Measurements from ENCODE around the gene MBD2. TPM values are rescaled to one million over a fixed set of nuclear protein-coding genes. Genes with fewer than 3 reads are reported as not detected.

MBD2 gene
- total and polyA plus RNA-seq, 2 of the 8 experiments (the other 6 are each of a cell fraction or from before 2014, with no cell fraction given) = 36.2 to 52.7 TPM

DNA sequence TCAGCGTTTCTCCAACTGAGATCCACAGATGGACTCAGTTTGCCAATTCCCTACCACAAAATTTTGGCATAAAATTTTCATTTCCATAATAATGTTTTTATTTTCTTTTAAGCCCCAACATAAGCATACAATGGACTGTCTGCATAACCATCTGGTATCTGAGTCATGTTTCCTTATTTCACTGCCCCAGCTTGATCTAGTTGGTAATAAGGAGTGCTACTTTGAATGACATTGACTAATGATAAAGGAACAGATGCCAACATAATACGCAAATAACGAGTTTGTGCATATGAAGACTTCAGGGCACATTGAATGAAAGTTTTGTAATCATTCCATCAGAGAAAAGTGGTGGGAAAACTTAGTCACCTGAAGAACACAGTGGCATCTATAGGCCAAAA, 8.8 kb upstream of the MBD2 start:
- no peak overlapping the region for H3K9ac ChIP-seq (replicated peaks in 1 of 4; ENCODE audit: extremely low read depth in 1 of 4, low read depth in 3 of 4, low read length in 3 of 4)
- no peak overlapping the region for H2BK5ac ChIP-seq (ENCODE audit: low read depth, low read length)
- H2AK5ac ChIP-seq (ENCODE audit: low read depth, low read length) = no peak overlapping the region
- no peak overlapping the region for H4K5ac ChIP-seq (ENCODE audit: insufficient read length, low read depth, low read length)
- H2BK15ac ChIP-seq (ENCODE audit: low read length) = no peak overlapping the region
- no peak for TF ChIP-seq KDM4A (IDR thresholded peaks at IDR 0.05; ENCODE audit: low read depth, low read length, severe bottlenecking)
- TF ChIP-seq SIRT6 (IDR thresholded peaks at IDR 0.05; ENCODE audit: low read length) = no peak
- TF ChIP-seq EP300 (IDR thresholded peaks at IDR 0.05; ENCODE audit: borderline replicate concordance in 1 of 2, low read depth in 2 of 2, low read length in 2 of 2) = no peak
- TF ChIP-seq SUZ12 (IDR thresholded peaks at IDR 0.05; ENCODE audit: low read length) = no peak
- no peak for TF ChIP-seq GTF2F1 (IDR thresholded peaks at IDR 0.05; ENCODE audit: borderline replicate concordance, low read depth, low read length)
- no peak overlapping the region for H3K23ac ChIP-seq (ENCODE audit: insufficient read length)
- H2BK12ac ChIP-seq (ENCODE audit: low read depth, low read length) = no peak overlapping the region
- FAIRE-seq (no peak), DNase-seq (ENCODE audit: low read depth in 1 of 2, low spot score in 2 of 2) (no peak)
- no peak overlapping the region for H2BK20ac ChIP-seq (ENCODE audit: low read length)
- no peaks in the 10 kb centered on the region for H4K20me1 ChIP-seq (replicated peaks in 1 of 2; ENCODE audit: control insufficient read depth in 1 of 2, insufficient read depth in 2 of 2, low read length in 2 of 2)
- no peak overlapping the region for H3K27ac ChIP-seq (ENCODE audit: low read depth, low read length)
- H3K79me1 ChIP-seq (ENCODE audit: low read depth, low read length) = no peaks in the 10 kb centered on the region
- no peak overlapping the region for H3K4me3 ChIP-seq (ENCODE audit: extremely low read depth in 1 of 4, insufficient read depth in 2 of 4, low read depth in 3 of 4, low read length in 4 of 4)
- CTCF ChIA-PET (ENCODE audit: partially characterized antibody) = interaction anchor here (1.0 to 2.0 kb wide), 4 partner anchors 10 to 45 kb away, joined by 3 to 8 read pairs (median 4); no protein-coding TSS in a partner anchor
- H3K36me3 ChIP-seq (ENCODE audit: control insufficient read depth in 2 of 4, insufficient read depth in 4 of 4, low read length in 3 of 4) = no peaks in the 10 kb centered on the region
- H4K91ac ChIP-seq (replicated peaks; ENCODE audit: insufficient read length, low read length) = no peak overlapping the region
- H3K4me2 ChIP-seq (ENCODE audit: insufficient read depth in 1 of 2, low read depth in 2 of 2, low read length in 2 of 2) = no peak overlapping the region
- H4K8ac ChIP-seq (ENCODE audit: extremely low read depth, insufficient read depth, low read length) = no peak overlapping the region
- H3K56ac ChIP-seq (replicated peaks; ENCODE audit: insufficient read length, low read depth, low read length) = no peak overlapping the region
- POLR2A ChIA-PET (ENCODE audit: partially characterized antibody) = interaction anchor here (1.7 kb wide), 1 partner anchor 14 kb away, joined by 4 read pairs; no protein-coding TSS in a partner anchor
- no peak overlapping the region for H3K18ac ChIP-seq (ENCODE audit: extremely low read depth, low read length)
- no peaks in the 10 kb centered on the region for H3K23me2 ChIP-seq (ENCODE audit: low read depth, low read length)
- no peaks in the 10 kb centered on the region for H3K79me2 ChIP-seq (ENCODE audit: control insufficient read depth in 1 of 2, insufficient read depth in 2 of 2, low read length in 2 of 2)
- H3K27me3 ChIP-seq (replicated peaks in 1 of 4; ENCODE audit: control insufficient read depth in 3 of 4, extremely low read depth in 1 of 4, insufficient read depth in 3 of 4, low read length in 3 of 4) = no peaks in the 10 kb centered on the region
- no peak overlapping the region for H2BK120ac ChIP-seq (replicated peaks; ENCODE audit: low read depth, low read length)
- 90% methylated on average over 3 of the region's 3 CpGs; no CpG with 5 or more reads in 1 of the 2 experiments for WGBS, 2 experiments (ENCODE audit: extremely low coverage in 1 of 2, insufficient coverage in 1 of 2, insufficient read length in 1 of 2, insufficient replicate concordance in 2 of 2, low coverage in 1 of 2, low lambda C conversion rate in 2 of 2, missing lambda C conversion rate in 1 of 2)
- no peak overlapping the region for H3K4ac ChIP-seq (replicated peaks; ENCODE audit: insufficient read length, low read depth, low read length)
- no peak overlapping the region for H3K14ac ChIP-seq (ENCODE audit: insufficient read length)
- no peaks in the 10 kb centered on the region for H3K9me3 ChIP-seq (ENCODE audit: insufficient read depth in 2 of 2, low read depth in 1 of 2, low read length in 1 of 2)
- no peak overlapping the region for H2AFZ ChIP-seq (ENCODE audit: low read length)
- no peaks in the 10 kb centered on the region for H3K4me1 ChIP-seq (replicated peaks in 1 of 4; ENCODE audit: control insufficient read depth in 3 of 4, insufficient read depth in 4 of 4, low read length in 3 of 4)

Measured in H1 (cell line).